SU-DHL-6 (cell line): ENCODE data around the gene PITPNC1.

ENCODE experiments used
- H2AFZ ChIP-seq: fragments of 200-600 bp; sonication (generic); 2 replicates; pipeline ENCODE4 v1.6.1; 2014; ENCODE audit warnings: low read depth, mild to moderate bottlenecking, moderate library complexity, mixed read lengths, antibody characterized with exemption, low read length; ENCODE audit not compliant: severe bottlenecking
- H3F3A ChIP-seq: fragments of 200-600 bp; shearing (Covaris generic); 2 replicates; pipeline ENCODE4 v1.6.0; 2016; ENCODE audit warnings: antibody characterized with exemption, mild to moderate bottlenecking; ENCODE audit not compliant: insufficient read depth
- H3K27ac ChIP-seq: fragments of 200-600 bp; sonication (generic); 2 replicates; pipeline ENCODE4 v1.5.1; 2016; ENCODE audit warnings: low read depth, mild to moderate bottlenecking, low read length, moderate library complexity, mixed read lengths
- H3K27me3 ChIP-seq: fragments of 200-600 bp; sonication (generic), shearing (Covaris generic); 2 replicates; pipeline ENCODE4 v1.6.0; 2014; ENCODE audit warnings: mild to moderate bottlenecking, low read length
- H3K36me3 ChIP-seq: fragments of 200-600 bp; sonication (generic); 2 replicates; pipeline ENCODE4 v1.6.1; 2014; ENCODE audit warnings: mild to moderate bottlenecking, low read length, mixed read lengths
- H3K4me2 ChIP-seq: fragments of 300-600, 200-600 bp; shearing (Covaris generic), sonication (generic); 2 replicates; pipeline ENCODE4 v1.6.0; 2014; ENCODE audit warnings: low read length, low read depth, mild to moderate bottlenecking; ENCODE audit not compliant: poor library complexity, severe bottlenecking
- H3K4me3 ChIP-seq: fragments of 200-600 bp; sonication (generic); 2 replicates; pipeline ENCODE4 v1.5.1; 2014; ENCODE audit warnings: antibody characterized with exemption, low read length, mild to moderate bottlenecking, mixed read lengths; ENCODE audit not compliant: insufficient read depth, poor library complexity, severe bottlenecking
- H3K79me2 ChIP-seq: fragments of 200-600 bp; sonication (generic); 2 replicates; pipeline ENCODE4 v1.6.1; 2014; ENCODE audit warnings: mild to moderate bottlenecking, low read length, moderate library complexity; ENCODE audit not compliant: insufficient read depth
- H3K9ac ChIP-seq: fragments of 200-600 bp; sonication (generic); 2 replicates; pipeline ENCODE4 v1.7.0; 2014; ENCODE audit warnings: mild to moderate bottlenecking, low read length
- H3K9me2 ChIP-seq: fragments of 200-600 bp; sonication (generic); replicated peaks from 2 replicates; pipeline ENCODE4 v1.6.1; 2014; ENCODE audit warnings: low read length; ENCODE audit not compliant: insufficient read depth
- H3K9me3 ChIP-seq: fragments of 200-600 bp; sonication (generic); 2 replicates; pipeline ENCODE4 v1.6.1; 2014; ENCODE audit warnings: low read length, mixed read lengths; ENCODE audit not compliant: insufficient read depth
- H4K20me1 ChIP-seq: fragments of 200-600 bp; sonication (generic); 2 replicates; pipeline ENCODE4 v1.6.1; 2014; ENCODE audit warnings: low read depth, mild to moderate bottlenecking, antibody characterized with exemption, low read length, moderate library complexity, mixed read lengths
- EZH2phosphoT487 ChIP-seq: fragments of 200-600 bp; sonication (generic), shearing (Covaris generic); conservative IDR thresholded peaks from 2 replicates; pipeline ENCODE4 v1.6.1; 2018; ENCODE audit warnings: mild to moderate bottlenecking, antibody characterized with exemption, low read length, moderate library complexity, mixed read lengths
- TF ChIP-seq, protein P1 (sequence below): fragments of 200-600 bp; sonication (generic); IDR thresholded peaks from one replicate; pipeline ENCODE4 v1.5.1; 2017; ENCODE audit warnings: antibody characterized with exemption, mild to moderate bottlenecking, low read length, moderate library complexity; ENCODE audit not compliant: insufficient read depth, poor library complexity, severe bottlenecking

Gene PITPNC1

DNA sequence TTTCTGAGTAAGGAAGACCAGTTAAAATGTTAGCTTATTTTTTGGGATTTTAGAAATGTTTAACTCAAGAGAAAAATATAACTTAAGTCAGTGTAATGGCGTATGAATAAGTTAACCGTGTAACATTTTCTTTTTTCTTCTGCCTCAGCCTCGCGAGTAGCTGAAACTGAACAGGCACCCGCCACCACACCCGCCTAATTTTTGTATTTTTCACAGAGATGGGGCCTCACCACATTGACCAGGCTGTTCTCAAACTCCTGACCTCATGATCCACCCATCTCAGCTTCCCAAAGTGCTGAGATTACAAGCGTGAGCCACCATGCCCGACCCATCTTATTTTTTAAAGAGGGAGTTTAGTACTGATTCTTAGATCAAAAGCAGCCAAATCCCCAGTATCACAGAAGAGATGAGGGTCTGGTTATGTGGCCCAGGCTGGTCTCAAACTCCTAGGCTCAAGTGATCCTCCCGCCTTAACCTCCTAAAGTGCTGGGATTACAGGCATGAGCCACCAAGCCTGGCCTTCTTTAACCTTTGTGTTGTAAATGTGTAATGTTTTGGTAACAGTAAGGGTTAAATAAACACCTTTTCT lies 16.8 kb downstream of the PITPNC1 start:
- Histone ChIP-seq H3K27me3 (no peaks in the 10 kb centered on the region), H3K9ac (no peak overlapping the region), H3K27ac (no peak overlapping the region), H4K20me1 (no peaks in the 10 kb centered on the region), H3K4me2 (no peak overlapping the region), H3K9me3 (no peaks in the 10 kb centered on the region), H3K9me2 (no peaks in the 10 kb centered on the region), H3K4me3 (no peak overlapping the region), H3K36me3 (no peaks in the 10 kb centered on the region), H3K79me2 (no peaks in the 10 kb centered on the region), H3F3A (no peaks in the 10 kb centered on the region), H2AFZ (no peak overlapping the region)
- no peak for TF ChIP-seq EZH2phosphoT487
- TF ChIP-seq, protein P1, sequence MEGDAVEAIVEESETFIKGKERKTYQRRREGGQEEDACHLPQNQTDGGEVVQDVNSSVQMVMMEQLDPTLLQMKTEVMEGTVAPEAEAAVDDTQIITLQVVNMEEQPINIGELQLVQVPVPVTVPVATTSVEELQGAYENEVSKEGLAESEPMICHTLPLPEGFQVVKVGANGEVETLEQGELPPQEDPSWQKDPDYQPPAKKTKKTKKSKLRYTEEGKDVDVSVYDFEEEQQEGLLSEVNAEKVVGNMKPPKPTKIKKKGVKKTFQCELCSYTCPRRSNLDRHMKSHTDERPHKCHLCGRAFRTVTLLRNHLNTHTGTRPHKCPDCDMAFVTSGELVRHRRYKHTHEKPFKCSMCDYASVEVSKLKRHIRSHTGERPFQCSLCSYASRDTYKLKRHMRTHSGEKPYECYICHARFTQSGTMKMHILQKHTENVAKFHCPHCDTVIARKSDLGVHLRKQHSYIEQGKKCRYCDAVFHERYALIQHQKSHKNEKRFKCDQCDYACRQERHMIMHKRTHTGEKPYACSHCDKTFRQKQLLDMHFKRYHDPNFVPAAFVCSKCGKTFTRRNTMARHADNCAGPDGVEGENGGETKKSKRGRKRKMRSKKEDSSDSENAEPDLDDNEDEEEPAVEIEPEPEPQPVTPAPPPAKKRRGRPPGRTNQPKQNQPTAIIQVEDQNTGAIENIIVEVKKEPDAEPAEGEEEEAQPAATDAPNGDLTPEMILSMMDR, result no peak

DNA sequence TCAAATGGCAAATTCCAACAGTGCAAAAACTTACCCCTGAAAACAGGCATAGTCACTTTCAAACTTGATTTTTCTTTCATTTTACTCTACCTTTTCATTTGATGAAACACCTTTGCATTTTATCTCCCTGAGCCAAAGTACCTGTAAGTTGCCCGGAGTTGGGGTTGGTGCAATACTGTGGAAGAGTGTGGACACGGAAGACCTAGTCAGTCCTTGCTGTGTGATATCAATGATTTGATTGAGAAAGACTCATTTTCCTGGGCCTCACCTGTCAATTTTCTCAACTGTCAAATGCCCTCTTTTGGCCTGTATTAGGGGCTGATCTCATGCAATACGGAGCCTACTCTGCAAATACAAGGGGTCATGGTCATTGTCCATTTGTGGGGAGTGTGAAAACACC lies 22.6 kb downstream of the PITPNC1 start:
- Histone ChIP-seq H3K9me3 (no peaks in the 10 kb centered on the region), H4K20me1 (no peaks in the 10 kb centered on the region), H3K79me2 (no peaks in the 10 kb centered on the region), H3K9me2 (no peaks in the 10 kb centered on the region), H3K27ac (no peak overlapping the region), H2AFZ (no peak overlapping the region), H3F3A (no peaks in the 10 kb centered on the region), H3K27me3 (no peaks in the 10 kb centered on the region), H3K4me2 (no peak overlapping the region), H3K36me3 (no peaks in the 10 kb centered on the region), H3K9ac (no peak overlapping the region), H3K4me3 (no peak overlapping the region)
- TF ChIP-seq EZH2phosphoT487, result no peak
- TF ChIP-seq, protein P1, result no peak

DNA sequence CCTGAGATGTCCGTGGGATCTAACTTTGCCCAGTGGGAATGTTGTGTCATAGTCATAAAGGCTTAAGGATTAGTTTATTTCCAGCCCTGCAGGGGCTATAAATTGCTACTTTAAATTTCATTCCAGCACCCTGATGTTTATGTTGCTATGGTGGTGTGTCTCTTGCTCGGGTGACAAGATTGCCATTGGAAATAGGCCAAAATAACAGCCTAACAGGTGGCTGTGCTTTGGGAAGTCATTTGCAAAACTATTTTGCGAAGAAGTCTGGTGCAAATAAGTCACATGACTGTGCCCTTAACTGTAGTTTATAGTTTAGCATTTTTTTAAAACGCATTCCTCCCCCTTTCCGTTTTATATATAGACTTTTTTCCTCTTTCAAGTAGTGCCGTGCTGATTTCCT lies 23.1 kb downstream of the PITPNC1 start:
- TF ChIP-seq, protein P1, result no peak
- TF ChIP-seq EZH2phosphoT487, result no peak
- no peaks in the 10 kb centered on the region for H3K36me3 ChIP-seq
- H3K27ac ChIP-seq, result no peak overlapping the region
- H3K4me2 ChIP-seq, result no peak overlapping the region
- no peaks in the 10 kb centered on the region for H3K9me2 ChIP-seq
- no peaks in the 10 kb centered on the region for H3K79me2 ChIP-seq
- H3K4me3 ChIP-seq, result no peak overlapping the region
- no peaks in the 10 kb centered on the region for H4K20me1 ChIP-seq
- no peaks in the 10 kb centered on the region for H3K9me3 ChIP-seq
- no peak overlapping the region for H3K9ac ChIP-seq
- H3K27me3 ChIP-seq, result no peaks in the 10 kb centered on the region
- H2AFZ ChIP-seq, result no peak overlapping the region
- no peaks in the 10 kb centered on the region for H3F3A ChIP-seq
